GM03348 (cell line): ENCODE data around the gene PRSS23.
"Not testable (repeated sequence)": the region's sequence is repeated elsewhere in the genome, so short reads cannot be mapped to it uniquely, and the experiment has no call there.

Experiments used
- DNase-seq: peaks from one replicate; pipeline ENCODE4 v3.0.0; 2012; ENCODE audit warnings: low spot score

PRSS23 gene

DNA sequence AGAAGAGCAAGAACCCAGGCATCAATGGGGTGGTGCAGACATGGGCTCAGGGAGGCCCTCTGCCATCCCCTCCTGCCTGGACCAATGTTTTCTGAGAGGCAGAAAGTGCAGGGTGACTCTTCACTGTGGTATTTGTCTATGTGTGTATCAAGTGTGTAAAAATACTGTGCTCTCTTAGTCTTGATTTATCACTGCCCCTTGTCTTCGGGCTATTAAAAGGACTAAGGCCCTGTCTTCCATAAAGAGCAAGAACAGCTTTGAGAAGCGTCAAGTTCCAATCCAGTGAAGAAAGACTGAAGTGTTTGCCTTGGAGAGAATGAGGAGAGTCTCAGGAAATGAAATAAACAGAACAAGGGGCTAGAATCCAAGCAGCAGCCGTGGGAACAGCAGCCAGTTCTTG, 14.4 kb downstream of the PRSS23 start:
- DNase-seq: peak; percentile 57

DNA sequence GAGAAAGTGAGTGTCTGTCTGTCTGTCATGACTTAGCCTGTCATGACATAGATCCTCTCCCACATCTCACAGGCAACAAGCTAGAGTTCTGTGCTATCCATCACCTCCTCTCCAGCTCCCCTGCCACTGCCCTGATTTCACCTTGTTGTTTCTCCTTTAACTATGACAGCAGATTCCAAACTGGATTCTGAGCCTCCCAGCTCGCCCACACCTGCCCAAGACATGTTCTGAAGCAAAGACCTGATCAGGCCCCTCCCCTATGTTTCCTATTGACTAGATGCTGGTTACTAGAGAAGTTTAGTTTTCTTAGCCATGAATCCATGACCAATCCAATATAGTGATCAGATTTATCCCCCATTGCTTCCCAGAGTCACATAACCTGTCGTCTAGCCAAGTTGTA, 15.4 kb downstream of the PRSS23 start:
- DNase-seq: no peak

DNA sequence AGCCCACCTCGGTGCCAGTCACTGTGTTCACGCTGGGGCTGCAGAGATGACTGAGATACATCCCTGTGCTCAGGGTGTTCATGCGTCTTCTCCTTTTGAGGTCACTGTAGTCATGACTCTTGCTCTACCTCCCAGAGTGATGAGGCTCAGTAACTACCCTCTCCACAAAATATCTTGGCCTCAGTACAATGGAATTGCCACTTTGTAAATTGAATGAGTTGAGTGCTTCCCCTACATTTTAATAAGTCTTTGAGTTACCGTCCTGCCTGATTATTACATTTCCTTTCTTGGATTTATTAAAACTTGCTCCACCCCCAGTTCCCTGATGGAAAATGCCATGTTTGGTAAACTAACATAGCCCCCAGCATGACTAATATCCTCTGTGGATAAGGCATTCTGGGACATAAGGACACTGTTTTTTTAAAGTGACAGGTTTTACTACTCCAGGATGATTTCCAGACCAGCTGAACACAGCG, 15.9 kb downstream of the PRSS23 start:
- peak; percentile 49 for DNase-seq

DNA sequence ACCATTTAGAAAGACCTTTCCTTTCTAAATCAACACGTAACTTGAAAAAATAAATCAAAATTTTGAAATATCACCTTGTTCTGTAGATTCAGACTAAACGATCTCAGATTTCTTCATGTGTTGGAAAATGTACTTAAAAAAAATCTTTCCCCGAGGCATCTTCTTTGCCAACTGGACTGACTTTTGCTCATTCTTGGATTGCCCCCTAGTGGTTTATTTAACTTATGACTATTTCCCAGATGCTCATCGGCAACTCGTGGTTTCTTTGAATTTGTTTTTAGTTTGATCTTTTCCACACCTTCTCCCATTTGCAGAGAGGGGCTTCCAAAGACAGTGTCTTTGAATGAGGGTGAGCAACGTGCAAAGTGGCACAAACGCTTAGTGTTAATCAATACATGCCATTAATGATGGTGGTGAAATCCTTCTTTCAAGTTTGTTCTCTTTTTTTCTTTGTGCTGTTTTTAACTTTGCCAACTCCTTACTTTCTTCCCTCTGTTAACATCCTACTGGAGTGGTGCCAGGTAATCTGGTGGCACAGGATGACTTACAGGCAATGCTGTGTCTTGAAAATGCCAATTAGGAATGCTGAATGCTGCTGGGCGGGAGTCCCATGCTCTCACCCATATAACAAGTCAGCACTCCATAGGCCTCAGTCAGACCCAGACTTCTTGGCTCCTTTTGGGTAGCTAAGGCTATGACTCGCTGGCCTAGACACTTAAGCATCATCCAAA, 18.3 kb downstream of the PRSS23 start:
- peak; percentile 64 for DNase-seq

DNA sequence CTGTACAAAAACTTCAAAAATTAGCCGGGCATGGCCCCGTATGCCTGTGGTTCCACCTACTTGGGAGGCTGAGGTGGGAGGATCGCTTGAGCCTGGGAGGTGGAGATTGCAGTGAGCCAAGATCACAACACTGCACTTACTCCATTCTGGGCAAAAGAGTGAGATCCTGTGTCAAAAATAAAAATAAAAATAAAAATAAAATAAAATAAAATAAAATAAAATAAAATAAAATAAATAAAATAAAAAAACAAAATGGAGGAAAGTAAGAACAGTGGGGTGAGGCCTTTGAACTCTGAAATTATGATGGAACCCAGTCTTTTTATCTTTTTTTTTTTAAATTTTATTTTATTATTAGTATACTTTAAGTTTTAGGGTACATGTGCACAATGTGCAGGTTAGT, 23.8 kb downstream of the PRSS23 start:
- DNase-seq: not testable (repeated sequence)

DNA sequence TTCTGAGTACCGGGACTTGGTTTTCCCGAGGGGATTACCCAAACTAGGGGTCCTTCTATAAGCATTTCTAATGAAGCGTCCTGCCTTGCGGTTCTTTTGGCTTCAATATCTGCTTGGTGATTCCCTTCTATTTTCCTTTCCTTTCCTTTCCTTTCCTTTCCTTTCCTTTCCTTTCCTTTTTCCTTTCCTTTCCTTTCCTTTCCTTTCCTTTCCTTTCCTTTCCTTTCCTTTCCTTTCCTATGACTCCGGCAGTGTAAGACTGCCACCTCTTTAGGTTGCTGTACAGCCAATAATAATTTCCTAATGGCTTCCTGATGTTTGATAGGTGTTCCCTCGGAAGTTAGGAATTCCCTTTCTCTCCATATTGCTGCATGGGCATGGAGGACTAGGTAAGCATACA, 34.0 kb downstream of the PRSS23 start:
- DNase-seq: not testable (repeated sequence)

DNA sequence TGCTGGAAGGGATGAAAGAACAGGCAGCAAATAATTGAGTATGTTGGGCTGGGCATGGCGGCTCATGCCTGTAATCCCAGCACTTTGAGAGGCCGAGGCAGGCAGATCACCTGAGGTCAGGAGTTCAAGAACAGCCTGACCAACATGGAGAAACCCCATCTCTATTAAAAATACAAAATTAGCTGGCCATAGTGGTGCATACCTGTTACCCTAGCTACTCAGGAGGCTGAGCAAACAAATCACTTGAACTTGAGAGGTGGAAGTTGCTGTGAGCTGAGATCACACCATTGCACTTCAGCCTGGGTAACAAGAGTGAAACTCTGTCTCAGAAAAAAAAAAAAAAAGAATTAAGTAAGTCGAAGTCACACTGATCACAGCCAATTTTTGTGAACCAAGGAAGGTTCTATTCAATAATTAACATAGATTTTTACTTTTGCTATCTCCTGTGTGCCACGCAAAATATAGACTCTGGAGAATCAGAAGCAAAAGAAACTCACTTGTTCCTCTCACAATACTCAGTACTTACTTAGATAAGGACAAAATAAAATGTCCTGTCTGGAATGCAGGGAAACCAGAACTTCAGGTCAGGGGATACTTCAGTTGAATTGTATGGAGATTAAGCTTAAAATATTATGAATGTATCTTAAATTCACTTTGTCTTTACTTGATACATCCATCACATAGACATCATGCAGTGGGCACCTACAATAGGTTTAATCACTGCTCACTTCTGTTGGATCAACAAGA, 44.6 kb downstream of the PRSS23 start:
- not testable (repeated sequence) for DNase-seq

DNA sequence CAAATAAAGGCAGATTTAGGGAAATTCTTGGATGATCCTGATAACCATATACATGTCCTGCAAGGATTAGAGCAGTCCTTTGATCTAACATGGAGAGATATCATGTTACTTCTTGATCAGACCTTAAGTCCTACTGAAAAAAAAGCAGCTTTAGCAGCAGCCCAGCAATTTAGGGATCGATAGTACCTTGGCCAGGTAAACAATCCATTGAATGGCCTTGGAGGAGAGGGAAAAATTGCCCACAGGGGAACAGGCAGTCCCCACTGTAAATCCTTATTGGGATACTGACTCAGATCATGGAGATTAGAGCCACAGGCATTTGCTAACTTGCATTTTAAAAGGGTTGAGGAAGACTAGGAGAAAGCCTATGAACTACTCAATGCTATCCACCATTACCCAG, 47.8 kb downstream of the PRSS23 start:
- DNase-seq: no peak

DNA sequence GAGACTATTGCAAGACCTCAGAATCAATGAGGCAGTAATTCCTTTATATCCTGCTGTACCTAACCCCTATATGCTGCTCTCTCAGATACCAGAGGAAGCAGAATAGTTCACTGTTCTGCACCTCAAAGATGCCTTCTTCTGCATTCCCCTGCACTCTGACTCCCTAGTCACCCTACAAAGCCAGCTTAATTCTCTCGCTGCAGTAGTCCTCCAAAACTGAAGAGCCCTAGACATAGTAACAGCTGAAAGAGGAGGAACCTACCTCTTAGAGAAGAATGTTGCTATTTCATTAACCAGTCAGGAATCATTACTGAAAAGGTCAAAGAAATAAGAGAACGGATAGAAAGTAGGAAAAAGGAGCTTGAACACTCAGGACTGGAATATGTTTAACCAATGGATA, 49.3 kb downstream of the PRSS23 start:
- DNase-seq: no peak
